Chondrocyte (in vitro differentiated cells): ENCODE data around the gene RAC3. TPM values are rescaled to one million over a fixed set of nuclear protein-coding genes. Genes with fewer than 3 reads are reported as not detected.

Experiments
- DNase-seq: peaks from one replicate; pipeline ENCODE4 v3.0.0; 2021; ENCODE audit warnings: mixed read lengths, low spot score
- H3K27ac Mint-ChIP-seq: one replicate; pipeline ENCODE4 v1.8.0; 2021; ENCODE audit warnings: mild to moderate bottlenecking, moderate library complexity, mixed read lengths; ENCODE audit not compliant: unreplicated experiment
- H3K27me3 Mint-ChIP-seq: 2 replicates; pipeline ENCODE4 v1.8.0; 2021; ENCODE audit warnings: low read depth, mixed read lengths
- H3K36me3 Mint-ChIP-seq: 2 replicates; pipeline ENCODE4 v1.8.0; 2021; ENCODE audit warnings: low read depth, mixed read lengths
- H3K4me1 Mint-ChIP-seq: 2 replicates; pipeline ENCODE4 v1.8.0; 2021; ENCODE audit warnings: low read depth, mild to moderate bottlenecking, mixed read lengths
- H3K4me3 Mint-ChIP-seq: one replicate; pipeline ENCODE4 v1.8.0; 2021; ENCODE audit warnings: mild to moderate bottlenecking, moderate library complexity, mixed read lengths; ENCODE audit not compliant: unreplicated experiment
- H3K9me3 Mint-ChIP-seq: 2 replicates; pipeline ENCODE4 v1.8.0; 2021; ENCODE audit warnings: low read depth, mixed read lengths
- CTCF ChIP-seq: fragments of 200-600 bp; sonication (generic); IDR thresholded peaks from 2 replicates; pipeline ENCODE4 v1.5.0; 2021; ENCODE audit warnings: antibody characterized with exemption, mild to moderate bottlenecking, moderate library complexity
- total RNA-seq: library from RNA; stranded (reverse); gene quantifications from 3 replicates; pipeline ENCODE4 v1.2.1, GENCODE V29; 2021

The RAC3 gene
- total RNA-seq, 1 donor from 2014 or later: 32.7 TPM

GRCh38 chr17:81987161-81987770 lies 44.2 kb upstream of the RAC3 start:
- no peak overlapping the region for H3K4me3 Mint-ChIP-seq
- no peaks in the 10 kb centered on the region for H3K9me3 Mint-ChIP-seq
- H3K27me3 Mint-ChIP-seq: no peaks in the 10 kb centered on the region
- DNase-seq: peak; percentile 60
- H3K27ac Mint-ChIP-seq: no peak overlapping the region
- H3K4me1 Mint-ChIP-seq: peaks cover 16% of the 10 kb centered on the region
- TF ChIP-seq CTCF: no peak
- H3K36me3 Mint-ChIP-seq: peaks cover 13% of the 10 kb centered on the region

GRCh38 chr17:81990836-81991683 lies 40.4 kb upstream of the RAC3 start:
- no peak overlapping the region for H3K4me3 Mint-ChIP-seq
- no peak for TF ChIP-seq CTCF
- peak overlapping the region; percentile 87 for H3K27ac Mint-ChIP-seq
- no peaks in the 10 kb centered on the region for H3K9me3 Mint-ChIP-seq
- no peak for DNase-seq
- no peaks in the 10 kb centered on the region for H3K27me3 Mint-ChIP-seq
- H3K4me1 Mint-ChIP-seq: peaks cover 17% of the 10 kb centered on the region
- peaks cover 11% of the 10 kb centered on the region for H3K36me3 Mint-ChIP-seq

- Mint-ChIP-seq H3K4me1 (peaks cover 17% of the 10 kb centered on the region), H3K9me3 (no peaks in the 10 kb centered on the region), H3K4me3 (no peak overlapping the region), H3K36me3 (peaks cover 10% of the 10 kb centered on the region), H3K27me3 (no peaks in the 10 kb centered on the region), H3K27ac (peak overlapping the region; percentile 87)
- TF ChIP-seq CTCF: no peak
- DNase-seq: peak; percentile 94
Measured at GRCh38 chr17:81991684-81992305, 39.7 kb upstream of the RAC3 start.

GRCh38 chr17:81992306-81993102 lies 39.0 kb upstream of the RAC3 start:
- Mint-ChIP-seq H3K36me3 (peaks cover 11% of the 10 kb centered on the region), H3K27ac (peak overlapping the region; percentile 87), H3K27me3 (no peaks in the 10 kb centered on the region), H3K4me1 (peaks cover 17% of the 10 kb centered on the region), H3K9me3 (no peaks in the 10 kb centered on the region), H3K4me3 (no peak overlapping the region)
- no peak for TF ChIP-seq CTCF
- DNase-seq: peak; percentile 81
